Astrocyte (in vitro differentiated cells and primary cell): ENCODE results near the gene SLC27A4. TPM values are rescaled to one million over a fixed set of nuclear protein-coding genes. Genes with fewer than 3 reads are reported as not detected.

Experiments used
- DNase-seq: peaks from one replicate; pipeline ENCODE4 v3.0.0-alpha.2; 2010; ENCODE audit warnings: low read depth
- FAIRE-seq: peaks from 2 replicates; lab custom pipeline; 2011; peaks lifted over from hg19 to GRCh38; lab: Jason Lieb, UNC
- H2AFZ ChIP-seq: 2 replicates; pipeline ENCODE4 v1.6.0; 2012; ENCODE audit warnings: low read depth, low read length, inconsistent platforms
- H3K27ac ChIP-seq: 2 replicates; pipeline ENCODE4 v1.5.1; 2011; ENCODE audit warnings: low read depth, low read length, inconsistent platforms
- H3K27me3 ChIP-seq: 2 replicates; pipeline ENCODE4 v1.6.0; 2011; ENCODE audit warnings: low read length, inconsistent platforms; ENCODE audit not compliant: insufficient read depth
- H3K36me3 ChIP-seq: 2 replicates; pipeline ENCODE4 v1.5.1; 2011; ENCODE audit warnings: low read length, inconsistent platforms; ENCODE audit not compliant: insufficient read depth
- H3K4me1 ChIP-seq: 2 replicates; pipeline ENCODE4 v1.5.1; 2011; ENCODE audit warnings: low read length, inconsistent platforms; ENCODE audit not compliant: insufficient read depth
- H3K4me2 ChIP-seq: 2 replicates; pipeline ENCODE4 v1.6.0; 2012; ENCODE audit warnings: low read length, inconsistent platforms
- H3K4me3 ChIP-seq: 2 replicates; pipeline ENCODE4 v1.5.1; 2011; ENCODE audit warnings: low read depth, mild to moderate bottlenecking, low read length, inconsistent platforms; ENCODE audit not compliant: insufficient read depth
- H3K79me2 ChIP-seq: 2 replicates; pipeline ENCODE4 v1.6.0; 2012; ENCODE audit warnings: mild to moderate bottlenecking, low read length, inconsistent platforms; ENCODE audit not compliant: insufficient read depth
- H3K9ac ChIP-seq: 2 replicates; pipeline ENCODE4 v1.6.0; 2012; ENCODE audit warnings: mild to moderate bottlenecking, low read length, inconsistent platforms
- H3K9me3 ChIP-seq: 2 replicates; pipeline ENCODE4 v1.5.1; 2012; ENCODE audit warnings: low read depth, mild to moderate bottlenecking, low read length, inconsistent platforms; ENCODE audit not compliant: insufficient read depth
- H4K20me1 ChIP-seq: 2 replicates; pipeline ENCODE4 v1.6.0; 2012; ENCODE audit warnings: low read length, inconsistent platforms; ENCODE audit not compliant: insufficient read depth
- H3K27ac Mint-ChIP-seq: one replicate; pipeline ENCODE4 v1.8.0; 2021; ENCODE audit warnings: mild to moderate bottlenecking, mixed read lengths; ENCODE audit not compliant: unreplicated experiment
- H3K27me3 Mint-ChIP-seq: one replicate; pipeline ENCODE4 v1.8.0; 2021; ENCODE audit warnings: low read depth, mixed read lengths; ENCODE audit not compliant: unreplicated experiment
- H3K36me3 Mint-ChIP-seq: one replicate; pipeline ENCODE4 v1.8.0; 2021; ENCODE audit warnings: low read depth, mixed read lengths; ENCODE audit not compliant: unreplicated experiment
- H3K4me1 Mint-ChIP-seq: one replicate; pipeline ENCODE4 v1.8.0; 2021; ENCODE audit warnings: low read depth, mixed read lengths; ENCODE audit not compliant: unreplicated experiment
- H3K4me3 Mint-ChIP-seq: one replicate; pipeline ENCODE4 v1.8.0; 2021; ENCODE audit warnings: mild to moderate bottlenecking, moderate library complexity, mixed read lengths; ENCODE audit not compliant: unreplicated experiment
- H3K9me3 Mint-ChIP-seq: one replicate; pipeline ENCODE4 v1.8.0; 2021; ENCODE audit warnings: mild to moderate bottlenecking, mixed read lengths; ENCODE audit not compliant: unreplicated experiment
- EZH2 ChIP-seq: IDR thresholded peaks from 2 replicates; pipeline ENCODE4 v1.6.1; 2012; ENCODE audit warnings: mild to moderate bottlenecking, low read length, inconsistent platforms; ENCODE audit not compliant: insufficient read depth
- total RNA-seq: library from RNA; stranded (reverse); gene quantifications from 2 replicates; pipeline ENCODE4 v1.2.1, GENCODE V29; 2021
- TF ChIP-seq, protein P1 (sequence below): IDR thresholded peaks from 2 replicates; pipeline ENCODE4 v1.5.1; 2011; ENCODE audit warnings: low read depth, mild to moderate bottlenecking, inconsistent platforms, low read length, moderate library complexity; ENCODE audit not compliant: insufficient read depth

SLC27A4 gene
- total RNA-seq, 1 donor from 2014 or later, result 26.9 TPM

DNA sequence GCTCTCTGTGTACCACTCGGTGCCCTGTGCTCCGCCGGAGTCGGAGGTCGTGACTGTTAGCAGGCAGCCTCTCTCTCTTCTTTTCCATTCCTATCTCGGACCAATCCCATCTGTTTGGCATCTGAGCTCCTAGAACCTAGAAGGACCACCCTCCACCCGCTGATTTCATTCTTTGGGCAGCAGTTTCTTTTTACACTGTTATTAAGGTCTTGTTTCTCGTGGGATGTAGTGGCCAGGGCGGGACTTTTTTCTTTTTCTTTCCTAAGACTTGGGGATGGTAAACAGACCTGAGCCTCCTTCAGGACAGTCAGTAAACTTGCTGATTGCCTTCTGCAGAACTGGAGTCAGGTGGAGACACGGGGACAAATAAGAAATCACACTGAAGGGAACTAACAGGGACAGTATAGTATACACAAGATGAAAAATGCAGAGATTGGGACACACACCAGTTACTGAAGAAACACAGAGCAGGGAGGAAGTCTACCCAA is 31.3 kb downstream of the SLC27A4 start:
- H3K4me3 Mint-ChIP-seq, result peak overlapping the region; percentile 94
- no peaks in the 10 kb centered on the region for H3K27me3 ChIP-seq
- H3K36me3 ChIP-seq, result no peaks in the 10 kb centered on the region
- H3K27ac Mint-ChIP-seq, result peak overlapping the region; percentile 92
- peaks cover 12% of the 10 kb centered on the region for H3K4me1 ChIP-seq
- no peaks in the 10 kb centered on the region for H3K27me3 Mint-ChIP-seq
- H3K9me3 Mint-ChIP-seq, result no peaks in the 10 kb centered on the region
- H3K27ac ChIP-seq, result peak overlapping the region; percentile 88
- H3K4me1 Mint-ChIP-seq, result peaks cover 29% of the 10 kb centered on the region
- H3K4me2 ChIP-seq, result peak overlapping the region; percentile 87
- H3K9me3 ChIP-seq, result no peaks in the 10 kb centered on the region
- FAIRE-seq (no peak), DNase-seq (no peak)
- H4K20me1 ChIP-seq, result peaks cover 23% of the 10 kb centered on the region
- peak overlapping the region; percentile 84 for H2AFZ ChIP-seq
- H3K79me2 ChIP-seq, result peaks cover 50% of the 10 kb centered on the region
- peak overlapping the region; percentile 98 for H3K9ac ChIP-seq
- peaks cover 2% of the 10 kb centered on the region for H3K36me3 Mint-ChIP-seq
- peak overlapping the region; percentile 98 for H3K4me3 ChIP-seq
- no peak for TF ChIP-seq EZH2
- TF ChIP-seq, protein P1, sequence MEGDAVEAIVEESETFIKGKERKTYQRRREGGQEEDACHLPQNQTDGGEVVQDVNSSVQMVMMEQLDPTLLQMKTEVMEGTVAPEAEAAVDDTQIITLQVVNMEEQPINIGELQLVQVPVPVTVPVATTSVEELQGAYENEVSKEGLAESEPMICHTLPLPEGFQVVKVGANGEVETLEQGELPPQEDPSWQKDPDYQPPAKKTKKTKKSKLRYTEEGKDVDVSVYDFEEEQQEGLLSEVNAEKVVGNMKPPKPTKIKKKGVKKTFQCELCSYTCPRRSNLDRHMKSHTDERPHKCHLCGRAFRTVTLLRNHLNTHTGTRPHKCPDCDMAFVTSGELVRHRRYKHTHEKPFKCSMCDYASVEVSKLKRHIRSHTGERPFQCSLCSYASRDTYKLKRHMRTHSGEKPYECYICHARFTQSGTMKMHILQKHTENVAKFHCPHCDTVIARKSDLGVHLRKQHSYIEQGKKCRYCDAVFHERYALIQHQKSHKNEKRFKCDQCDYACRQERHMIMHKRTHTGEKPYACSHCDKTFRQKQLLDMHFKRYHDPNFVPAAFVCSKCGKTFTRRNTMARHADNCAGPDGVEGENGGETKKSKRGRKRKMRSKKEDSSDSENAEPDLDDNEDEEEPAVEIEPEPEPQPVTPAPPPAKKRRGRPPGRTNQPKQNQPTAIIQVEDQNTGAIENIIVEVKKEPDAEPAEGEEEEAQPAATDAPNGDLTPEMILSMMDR, result no peak

DNA sequence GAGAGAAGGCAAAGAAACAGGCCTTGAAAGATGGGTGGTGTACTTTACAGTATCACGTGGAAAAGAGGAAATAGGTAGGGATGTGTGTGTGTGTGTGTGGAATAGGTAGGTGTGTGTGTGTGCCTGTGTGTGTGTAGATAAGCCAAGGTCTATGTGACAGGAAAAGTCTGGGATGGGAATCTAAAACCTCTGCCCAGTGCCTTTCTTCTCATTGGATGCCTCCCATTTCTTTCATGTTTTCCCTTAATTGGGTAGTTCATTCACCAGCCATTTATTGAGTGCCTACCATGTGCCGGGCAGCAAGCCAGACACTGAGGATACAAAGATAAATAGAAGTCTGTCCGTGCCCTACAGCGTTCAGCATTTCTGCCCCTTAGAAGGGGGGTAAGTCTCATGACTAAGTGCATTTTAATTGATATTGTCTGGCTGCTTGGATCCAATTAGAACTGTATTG is 31.9 kb downstream of the SLC27A4 start:
- peak overlapping the region; percentile 88 for H3K27ac ChIP-seq
- no peak for FAIRE-seq

DNA sequence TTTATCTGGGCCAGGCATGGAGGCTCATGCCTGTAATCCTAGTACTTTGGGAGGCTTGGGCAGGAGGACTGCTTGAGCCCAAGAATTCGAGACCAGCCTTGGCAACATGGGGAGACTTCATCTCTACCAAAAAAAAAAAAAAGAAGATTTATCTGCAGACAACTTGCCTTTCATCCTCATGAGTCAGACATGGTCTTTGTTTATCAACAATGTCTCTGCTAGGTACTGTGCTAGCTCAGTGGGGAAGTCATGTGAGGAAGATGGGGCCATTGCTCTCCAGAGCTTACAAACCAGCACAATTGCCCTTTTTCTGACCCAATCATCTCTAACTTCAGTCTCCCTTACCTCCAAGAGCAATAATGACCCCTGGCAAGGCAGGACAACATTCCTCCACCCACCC is 32.5 kb downstream of the SLC27A4 start:
- no peak for TF ChIP-seq EZH2
- TF ChIP-seq, protein P1, result no peak
- Histone ChIP-seq H2AFZ (no peak overlapping the region), H3K27me3 (no peaks in the 10 kb centered on the region), H3K27ac (peak overlapping the region; percentile 88), H3K4me3 (no peak overlapping the region), H3K4me2 (peak overlapping the region; percentile 87), H4K20me1 (peaks cover 31% of the 10 kb centered on the region), H3K79me2 (peaks cover 57% of the 10 kb centered on the region), H3K9ac (peak overlapping the region; percentile 98), H3K4me1 (peaks cover 12% of the 10 kb centered on the region), H3K9me3 (no peaks in the 10 kb centered on the region), H3K36me3 (no peaks in the 10 kb centered on the region)
- Mint-ChIP-seq H3K9me3 (no peaks in the 10 kb centered on the region), H3K4me3 (peak overlapping the region; percentile 94), H3K27me3 (no peaks in the 10 kb centered on the region), H3K4me1 (peaks cover 29% of the 10 kb centered on the region), H3K36me3 (peaks cover 2% of the 10 kb centered on the region), H3K27ac (peak overlapping the region; percentile 8)
- no peak for DNase-seq
- FAIRE-seq, result no peak

More for the DNA sequence above, 31.9 kb downstream of the SLC27A4 start:
- Mint-ChIP-seq H3K4me1 (peaks cover 29% of the 10 kb centered on the region), H3K9me3 (no peaks in the 10 kb centered on the region), H3K36me3 (peaks cover 2% of the 10 kb centered on the region), H3K27ac (peak overlapping the region; percentile 8), H3K27me3 (no peaks in the 10 kb centered on the region), H3K4me3 (peak overlapping the region; percentile 94)
- Histone ChIP-seq H3K4me3 (peak overlapping the region; percentile 98), H3K9ac (peak overlapping the region; percentile 98), H3K79me2 (peaks cover 55% of the 10 kb centered on the region), H4K20me1 (peaks cover 28% of the 10 kb centered on the region), H3K36me3 (no peaks in the 10 kb centered on the region), H3K27me3 (no peaks in the 10 kb centered on the region), H2AFZ (no peak overlapping the region), H3K9me3 (no peaks in the 10 kb centered on the region), H3K4me1 (peaks cover 12% of the 10 kb centered on the region), H3K4me2 (peak overlapping the region; percentile 87)
- no peak for TF ChIP-seq EZH2
- TF ChIP-seq, protein P1, result no peak
- DNase-seq, result no peak
